Measurements from ENCODE around the gene GSTM3. TPM values are rescaled to one million over a fixed set of nuclear protein-coding genes. Genes with fewer than 3 reads are reported as not detected.

The GSTM3 gene
- total and polyA plus RNA-seq, 3 donors from 2014 or later, result 748 to 1,464 (median 769) TPM

- intact Hi-C loops (cut with DNase I; ENCODE audit: low total_unique reads), result loop anchor here (5.0 kb wide), 2 partner anchors 130 to 225 kb away; partner anchors contain the start of gene GNAI3
- H3K27ac ChIP-seq, result peak overlapping the region in 1 of 2 donors; percentile 53
- no peaks in the 10 kb centered on the region for H3K27me3 ChIP-seq
- WGBS, 2 donors, result 91 to 92% methylated on average over 4 to 6 of the region's 6 CpGs
- no peak for TF ChIP-seq CTCF (IDR thresholded peaks at IDR 0.05)
- no peak for TF ChIP-seq POLR2A (IDR thresholded peaks at IDR 0.05)
- peaks cover 29% of the 10 kb centered on the region for H3K4me1 ChIP-seq
- DNase-seq, result no peak
- H3K9me3 ChIP-seq, result no peaks in the 10 kb centered on the region
- no peak overlapping the region for H3K4me3 ChIP-seq
- no peaks in the 10 kb centered on the region for H3K36me3 ChIP-seq (ENCODE audit: low read depth, missing control alignments)
Observed at GRCh38 chr1:109772658-109773202, 31.9 kb upstream of the GSTM3 start.

- Histone ChIP-seq H3K9me3 (no peaks in the 10 kb centered on the region), H3K4me3 (no peak overlapping the region), H3K4me1 (peaks cover 36% of the 10 kb centered on the region), H3K36me3 (ENCODE audit: low read depth, missing control alignments) (no peaks in the 10 kb centered on the region), H3K27ac (peak overlapping the region; percentile 21 to 53), H3K27me3 (no peaks in the 10 kb centered on the region)
- DNase-seq, result no peak
- intact Hi-C loops (cut with DNase I; ENCODE audit: low total_unique reads), result loop anchor here (5.0 kb wide), 2 partner anchors 130 to 225 kb away; partner anchors contain the start of gene GNAI3
- no peak for TF ChIP-seq POLR2A (IDR thresholded peaks at IDR 0.05)
- TF ChIP-seq CTCF (IDR thresholded peaks at IDR 0.05), result no peak
- WGBS, 2 donors, result 68 to 80% methylated on average over 10 of the region's 10 CpGs
Observed at GRCh38 chr1:109771712-109772657, 31.1 kb upstream of the GSTM3 start.

- WGBS, 2 donors, result 72 to 73% methylated on average over 9 to 11 of the region's 11 CpGs
- DNase-seq, result peak; percentile 40
Observed at GRCh38 chr1:109770331-109771095, 29.7 kb upstream of the GSTM3 start.

More at GRCh38 chr1:109770331-109771095, 29.7 kb upstream of the GSTM3 start:
- Histone ChIP-seq H3K27ac (peak overlapping the region; percentile 21 to 86), H3K4me3 (no peak overlapping the region), H3K27me3 (no peaks in the 10 kb centered on the region), H3K36me3 (ENCODE audit: low read depth, missing control alignments) (no peaks in the 10 kb centered on the region), H3K4me1 (peaks cover 50% of the 10 kb centered on the region), H3K9me3 (no peaks in the 10 kb centered on the region)
- intact Hi-C loops (cut with DNase I; ENCODE audit: low total_unique reads), result loop anchor here (5.0 kb wide), 2 partner anchors 128 to 223 kb away; partner anchors contain the start of gene GNAI3
- TF ChIP-seq POLR2A (IDR thresholded peaks at IDR 0.05), result no peak
- no peak for TF ChIP-seq CTCF (IDR thresholded peaks at IDR 0.05)
